Endodermal cell (in vitro differentiated cells): Measurements from ENCODE around the gene NLRP1. TPM values are rescaled to one million over a fixed set of nuclear protein-coding genes. Genes with fewer than 3 reads are reported as not detected.

Source experiments
- DNase-seq: peaks from one replicate; pipeline ENCODE4 v3.0.0-alpha.2; 2017
- H3K27ac ChIP-seq: 2 replicates; pipeline ENCODE4 v1.5.1; 2013; ENCODE audit warnings: mild to moderate bottlenecking, low read depth, low read length, moderate library complexity
- H3K27me3 ChIP-seq: 2 replicates; pipeline ENCODE4 v1.6.1; 2013; ENCODE audit warnings: mild to moderate bottlenecking, low read length, moderate library complexity; ENCODE audit not compliant: insufficient read depth, control insufficient read depth, poor library complexity, severe bottlenecking
- H3K36me3 ChIP-seq: 2 replicates; pipeline ENCODE4 v1.7.0; 2013; ENCODE audit warnings: mild to moderate bottlenecking, low read length, moderate library complexity; ENCODE audit not compliant: control insufficient read depth, insufficient read depth
- H3K4me1 ChIP-seq: one replicate; pipeline ENCODE4 v1.7.0; 2013; ENCODE audit warnings: low read length; ENCODE audit not compliant: control insufficient read depth, insufficient read depth
- H3K4me3 ChIP-seq: 2 replicates; pipeline ENCODE4 v1.5.1; 2013; ENCODE audit warnings: mild to moderate bottlenecking, low read length, moderate library complexity
- H3K9ac ChIP-seq: 2 replicates; pipeline ENCODE4 v1.6.1; 2013; ENCODE audit warnings: mild to moderate bottlenecking, low read length, moderate library complexity; ENCODE audit not compliant: poor library complexity, severe bottlenecking; ENCODE audit errors: extremely low read depth
- H3K9me3 ChIP-seq: 2 replicates; pipeline ENCODE4 v1.6.1; 2013; ENCODE audit warnings: mild to moderate bottlenecking, low read length, moderate library complexity; ENCODE audit not compliant: control insufficient read depth
- H3K27ac Mint-ChIP-seq: 2 replicates; pipeline ENCODE4 v1.8.0; 2020; ENCODE audit warnings: mixed read lengths
- H3K27me3 Mint-ChIP-seq: 2 replicates; pipeline ENCODE4 v1.8.0; 2021; ENCODE audit warnings: mild to moderate bottlenecking, mixed read lengths; ENCODE audit not compliant: insufficient read depth
- H3K36me3 Mint-ChIP-seq: 2 replicates; pipeline ENCODE4 v1.8.0; 2020; ENCODE audit warnings: low read depth, mixed read lengths
- H3K4me1 Mint-ChIP-seq: 2 replicates; pipeline ENCODE4 v1.8.0; 2020; ENCODE audit warnings: mixed read lengths
- H3K4me3 Mint-ChIP-seq: 2 replicates; pipeline ENCODE4 v1.8.0; 2020; ENCODE audit warnings: mild to moderate bottlenecking, moderate library complexity, mixed read lengths
- H3K9me3 Mint-ChIP-seq: 2 replicates; pipeline ENCODE4 v1.8.0; 2020; ENCODE audit warnings: mild to moderate bottlenecking, mixed read lengths
- CTCF ChIP-seq: fragments of 200-600 bp; sonication (generic); conservative IDR thresholded peaks from 2 replicates; pipeline ENCODE4 v1.5.0; 2021; ENCODE audit warnings: antibody characterized with exemption, mild to moderate bottlenecking
- WGBS, 2 experiments: methylation state at CpG; one replicate each; pipeline versions ENCODE4 v1.1.5 to v1.1.7; 2013; ENCODE audit warnings: missing lambda C conversion rate in 2 of 2, mixed read lengths in 1 of 2; ENCODE audit not compliant: insufficient coverage in 1 of 2, insufficient read length in 1 of 2; 5-methylcytosine and 5-hydroxymethylcytosine counted together
- total RNA-seq, 2 donors: library from RNA; stranded (reverse); fragmentation: NEBNext Ultra II Directional in 1 of 2; extraction: Animal tissue kit (Norgen Biotek cat#: 25700) in 1 of 2; gene quantifications; 2 replicates in 1 of 2; 3 replicates in 1 of 2; pipeline ENCODE4 v1.2.1, GENCODE V29; 2021

Gene NLRP1
- total RNA-seq, 2 donors from 2014 or later = 3.6 to 5.4 TPM

- Mint-ChIP-seq H3K27ac (no peak overlapping the region), H3K9me3 (no peaks in the 10 kb centered on the region)
- H3K9me3 ChIP-seq = no peaks in the 10 kb centered on the region
Measured at GRCh38 chr17:5535436-5535835, 48.9 kb downstream of the NLRP1 start.

GRCh38 chr17:5533486-5534315 is 50.6 kb downstream of the NLRP1 start:
- no peaks in the 10 kb centered on the region for H3K4me1 ChIP-seq
- no peak overlapping the region for H3K27ac ChIP-seq
- 84 to 89% methylated on average over 13 to 18 of the region's 18 CpGs for WGBS, 2 experiments
- no peaks in the 10 kb centered on the region for H3K9me3 ChIP-seq
- Mint-ChIP-seq H3K9me3 (no peaks in the 10 kb centered on the region), H3K4me1 (no peaks in the 10 kb centered on the region), H3K4me3 (no peak overlapping the region), H3K27me3 (no peaks in the 10 kb centered on the region), H3K27ac (no peak overlapping the region), H3K36me3 (no peaks in the 10 kb centered on the region)
- DNase-seq = no peak
- no peaks in the 10 kb centered on the region for H3K36me3 ChIP-seq
- no peaks in the 10 kb centered on the region for H3K27me3 ChIP-seq
- TF ChIP-seq CTCF = no peak
- H3K9ac ChIP-seq = no peak overlapping the region
- no peak overlapping the region for H3K4me3 ChIP-seq

More at GRCh38 chr17:5535436-5535835, 48.9 kb downstream of the NLRP1 start:
- Histone ChIP-seq H3K9ac (no peak overlapping the region), H3K4me1 (no peaks in the 10 kb centered on the region), H3K36me3 (no peaks in the 10 kb centered on the region), H3K4me3 (no peak overlapping the region), H3K27ac (no peak overlapping the region), H3K27me3 (no peaks in the 10 kb centered on the region)
- WGBS, 2 experiments = 88 to 100% methylated on average over 2 of the region's 2 CpGs
- no peaks in the 10 kb centered on the region for H3K36me3 Mint-ChIP-seq
- TF ChIP-seq CTCF = no peak
- no peak for DNase-seq
- H3K4me3 Mint-ChIP-seq = no peak overlapping the region
- H3K4me1 Mint-ChIP-seq = no peaks in the 10 kb centered on the region
- H3K27me3 Mint-ChIP-seq = peaks cover 4% of the 10 kb centered on the region

GRCh38 chr17:5532581-5532980 is 51.7 kb downstream of the NLRP1 start:
- no peak for TF ChIP-seq CTCF
- Mint-ChIP-seq H3K27ac (no peak overlapping the region), H3K27me3 (no peaks in the 10 kb centered on the region), H3K4me1 (no peaks in the 10 kb centered on the region), H3K36me3 (no peaks in the 10 kb centered on the region), H3K4me3 (no peak overlapping the region), H3K9me3 (no peaks in the 10 kb centered on the region)
- H3K9ac ChIP-seq = no peak overlapping the region
- no peak overlapping the region for H3K4me3 ChIP-seq
- no peak overlapping the region for H3K27ac ChIP-seq
- no peaks in the 10 kb centered on the region for H3K4me1 ChIP-seq
- no peaks in the 10 kb centered on the region for H3K36me3 ChIP-seq
- WGBS, 2 experiments = 89 to 91% methylated on average over 7 to 8 of the region's 8 CpGs
- no peaks in the 10 kb centered on the region for H3K9me3 ChIP-seq
- no peak for DNase-seq
- no peaks in the 10 kb centered on the region for H3K27me3 ChIP-seq
